ENCODE data around the gene SMG9. TPM values are rescaled to one million over a fixed set of nuclear protein-coding genes. Genes with fewer than 3 reads are reported as not detected.

The SMG9 gene
- total RNA-seq, 1 experiment from 2014 or later: 52.2 TPM

GRCh38 chr19:43748685-43749084 is 6.1 kb downstream of the SMG9 start:
- Histone ChIP-seq H4K20me1 (ENCODE audit: control insufficient read depth, insufficient read depth, insufficient read length) (no peaks in the 10 kb centered on the region), H4K91ac (ENCODE audit: insufficient read length, low read depth, low read length) (no peak overlapping the region), H3K23ac (ENCODE audit: insufficient read length, low read depth, low read length) (no peak overlapping the region), H2AK5ac (ENCODE audit: insufficient read length, low read length) (no peak overlapping the region), H3K4me2 (ENCODE audit: insufficient read depth, insufficient read length, low read length) (no peak overlapping the region), H2BK120ac (ENCODE audit: low read depth, low read length, poor library complexity, severe bottlenecking) (no peak overlapping the region), H3K27me3 (ENCODE audit: insufficient read depth, low read length) (no peaks in the 10 kb centered on the region; the same call in 1 of the 2 replicates), H3K9me3 (ENCODE audit: control insufficient read depth, low read depth, low read length) (no peaks in the 10 kb centered on the region), H3T11ph (ENCODE audit: low read length) (no peak overlapping the region), H3K9ac (ENCODE audit: extremely low read depth, insufficient read length, low read length) (no peak overlapping the region), H2BK5ac (ENCODE audit: insufficient read length, low read length) (no peak overlapping the region), H2BK20ac (ENCODE audit: low read depth, low read length, poor library complexity, severe bottlenecking) (no peak overlapping the region), H3K4me1 (ENCODE audit: insufficient read depth, low read length) (no peaks in the 10 kb centered on the region), H2AFZ (ENCODE audit: low read length) (no peak overlapping the region), H2BK12ac (ENCODE audit: insufficient read length, low read depth, low read length) (no peak overlapping the region), H3K79me2 (ENCODE audit: insufficient read depth, low read length) (0 out of 2 replicates have a peak, but pooled peaks cover 3% of the 10 kb centered on the region), H3K79me1 (ENCODE audit: insufficient read depth, low read depth, low read length, poor library complexity, severe bottlenecking) (no peaks in the 10 kb centered on the region), H2BK15ac (ENCODE audit: low read depth, low read length) (no peak overlapping the region), H3K27ac (ENCODE audit: insufficient read length, low read depth, low read length) (no peak overlapping the region), H3K18ac (ENCODE audit: insufficient read length, low read depth, low read length) (no peak overlapping the region), H3K23me2 (ENCODE audit: insufficient read length, low read depth, low read length, poor library complexity, severe bottlenecking) (no peaks in the 10 kb centered on the region), H4K5ac (ENCODE audit: insufficient read length, low read depth, low read length) (no peak overlapping the region), H3K14ac (ENCODE audit: insufficient read depth, low read length) (no peak overlapping the region), H4K8ac (replicated peaks; ENCODE audit: insufficient read length, low read depth, low read length) (no peak overlapping the region), H3K4ac (ENCODE audit: low read depth, low read length) (no peak overlapping the region), H3K56ac (ENCODE audit: insufficient read length, low read depth, low read length) (no peak overlapping the region)
- Mint-ChIP-seq H3K4me3 (no peak overlapping the region), H3K4me1 (peaks cover 5 to 6% of the 10 kb centered on the region in 2 experiments; a peak in 3 of 4 replicates), H3K36me3 (ENCODE audit: insufficient read depth in 1 of 3, low read depth in 3 of 3) (peaks cover 41 to 75% (median 61%) of the 10 kb centered on the region in 3 experiments), H3K27me3 (ENCODE audit: low read depth) (no peaks in the 10 kb centered on the region), H3K27ac (no peak overlapping the region), H3K9me3 (no peaks in the 10 kb centered on the region; a peak in 2 of 5 replicates)
- TF ChIP-seq CTCF (conservative IDR thresholded peaks at IDR 0.05): no peak
- WGBS (ENCODE audit: extremely low coverage, insufficient read length, low lambda C conversion rate): no CpG with 5 or more reads among the region's 4 CpGs
- DNase-seq: no peak

Measured in H9 (cell line).